Measurements from ENCODE around the gene LRIG1.

LRIG1 gene

DNA sequence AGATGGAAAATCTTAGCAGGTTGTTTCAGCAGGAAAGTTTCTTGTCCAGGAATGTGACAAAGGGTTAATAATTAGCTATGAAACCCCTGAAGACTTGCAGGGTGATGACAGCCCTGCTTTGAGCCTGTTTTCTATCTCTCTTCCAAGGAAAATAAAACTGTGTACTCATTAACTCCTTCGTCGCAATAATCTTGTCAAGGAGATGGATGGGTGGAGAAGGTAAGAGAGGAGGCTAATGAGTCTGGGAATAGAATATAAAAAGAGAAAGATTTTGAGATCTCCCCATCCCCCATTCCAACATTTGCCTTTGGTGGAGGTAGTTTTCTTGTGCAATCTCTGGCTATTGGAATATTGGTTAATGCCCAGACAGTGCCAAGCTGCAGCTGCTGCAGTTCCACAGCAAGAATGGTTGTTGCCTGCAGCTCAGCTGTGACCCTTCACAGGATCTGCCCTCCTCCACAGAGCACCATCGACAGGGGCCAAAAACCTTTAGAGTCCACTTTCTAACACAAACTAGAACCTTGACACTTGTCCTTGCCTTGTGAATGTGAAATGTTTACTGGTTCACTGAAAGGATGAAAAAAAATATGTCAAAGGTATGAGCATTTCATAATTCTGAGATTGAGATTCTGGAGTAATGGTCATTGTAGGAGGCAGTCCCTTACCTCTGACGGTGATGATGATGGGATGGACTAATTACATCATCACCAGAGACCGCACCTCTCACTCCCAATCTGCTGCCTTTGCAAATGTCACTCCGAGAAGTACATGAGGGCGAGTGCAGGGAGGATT, 4.2 kb upstream of the LRIG1 start:
- no peak for DNase-seq

DNA sequence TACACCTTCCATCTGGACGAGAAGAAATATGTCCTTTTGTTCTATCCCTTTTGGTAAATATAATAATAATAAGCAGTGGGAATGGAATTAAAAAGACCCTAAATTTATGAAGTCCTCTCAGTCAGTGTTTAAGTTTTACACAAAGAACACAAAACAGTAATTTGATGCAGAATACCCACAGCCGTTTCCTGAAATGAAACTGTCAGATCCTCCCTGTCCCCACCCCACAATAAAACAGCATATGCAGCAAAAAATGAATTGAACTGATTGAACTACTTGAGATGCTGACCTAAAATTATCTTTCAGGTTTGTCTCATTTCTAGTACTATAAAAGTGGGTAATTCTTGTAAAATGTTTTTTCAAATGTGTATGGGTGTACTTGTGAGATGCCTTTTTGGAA, 2.2 kb upstream of the LRIG1 start:
- DNase-seq: no peak

DNA sequence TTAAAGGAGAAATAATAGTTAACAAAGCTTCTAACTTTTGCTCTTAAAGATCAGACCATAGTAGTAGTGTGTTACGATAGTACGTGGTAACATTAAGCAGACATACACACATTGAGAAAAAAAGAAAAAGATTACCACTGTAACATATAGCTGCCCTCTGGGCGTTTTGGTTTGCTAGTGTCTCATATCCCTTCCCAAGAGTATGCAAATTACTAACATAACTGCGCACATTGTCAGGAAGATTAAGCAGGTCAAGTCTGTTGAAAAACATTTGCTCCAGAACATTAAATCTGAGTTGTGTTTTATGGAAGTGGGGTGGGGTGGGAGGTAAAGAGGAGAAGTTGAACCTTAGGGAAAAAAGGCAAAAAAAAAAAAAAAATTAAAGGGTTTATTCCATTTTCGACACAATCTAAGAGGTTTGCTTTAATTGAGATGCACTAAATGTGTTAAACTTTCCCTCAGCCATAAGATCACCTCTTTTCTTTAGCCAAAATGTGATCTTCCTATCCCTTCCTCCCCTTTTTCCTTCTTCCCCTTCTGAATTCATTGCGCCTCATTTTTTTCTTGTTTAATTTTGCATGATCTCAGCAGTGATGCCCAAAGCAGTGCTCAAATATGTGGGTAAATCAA, 1.5 kb upstream of the LRIG1 start:
- no peak for DNase-seq

DNA sequence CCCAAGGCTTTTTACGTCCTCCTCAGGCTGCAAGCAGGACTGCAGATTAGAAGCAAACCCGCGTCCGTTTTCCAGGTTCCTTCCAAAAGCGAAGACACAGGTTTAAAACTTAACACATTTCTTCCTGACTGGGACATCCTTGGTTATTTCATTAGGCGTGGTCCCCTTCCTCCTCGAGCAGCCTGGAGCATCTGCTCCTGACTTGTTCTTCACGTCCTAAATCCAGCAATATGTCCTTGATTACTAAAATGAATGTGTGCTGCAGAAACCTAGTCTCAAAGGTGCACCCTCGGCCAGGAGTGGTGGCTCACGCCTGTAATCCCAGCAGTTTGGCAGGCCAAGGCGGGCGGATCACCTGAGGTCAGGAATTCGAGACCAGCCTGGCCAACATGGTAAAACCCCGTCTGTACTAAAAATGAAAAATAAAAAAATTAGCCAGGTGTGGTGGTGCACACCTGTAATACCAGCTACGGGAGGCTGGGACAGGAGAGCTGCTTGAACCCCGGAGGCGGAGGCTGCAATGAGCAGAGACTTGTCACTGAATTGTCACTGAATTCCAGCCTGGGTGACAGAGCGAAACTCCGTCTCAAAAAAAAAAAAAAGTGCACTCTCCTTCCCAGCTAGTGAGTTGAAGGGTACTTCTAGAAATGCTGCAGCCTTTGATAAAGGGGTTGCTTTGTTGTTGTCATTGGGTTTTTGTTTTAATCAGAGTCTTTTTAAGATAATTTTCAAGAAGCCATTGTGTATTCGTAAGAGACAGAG, 842 bp upstream of the LRIG1 start:
- DNase-seq: no peak

DNA sequence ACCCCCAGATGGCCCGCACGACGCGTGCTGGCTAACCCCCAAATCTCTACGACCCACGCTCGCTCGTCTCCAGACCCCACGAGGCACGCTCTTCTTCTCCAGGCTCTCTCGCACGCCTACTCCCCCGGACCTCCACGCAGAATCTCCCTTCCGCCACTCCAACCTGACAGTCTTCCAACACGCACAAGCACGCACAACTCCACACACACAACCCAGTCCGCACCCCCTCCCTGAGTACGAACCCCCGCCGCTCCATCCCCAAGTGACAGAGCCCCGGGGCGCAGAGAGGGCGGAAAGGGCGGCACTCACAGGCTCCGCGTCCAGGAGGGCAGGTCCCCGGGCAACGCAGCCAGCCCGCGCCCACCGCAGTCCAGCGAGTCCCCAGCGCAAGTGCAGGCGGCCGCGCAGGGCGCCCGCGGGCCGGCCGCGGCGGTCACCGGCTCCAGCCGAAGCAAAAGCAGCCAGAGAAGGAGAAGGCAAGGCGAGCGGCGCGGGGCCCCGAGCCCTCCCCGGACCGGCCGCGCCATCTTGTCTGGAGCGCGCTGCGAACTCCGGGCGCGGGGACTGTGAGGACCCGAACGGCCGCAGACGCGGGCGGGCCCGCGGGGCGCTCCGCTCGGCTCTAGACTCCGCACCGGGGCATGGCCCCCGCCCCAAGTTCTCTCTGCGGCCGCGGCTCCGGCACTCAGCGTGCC, 794 bp downstream of the LRIG1 start:
- DNase-seq: peak; percentile 49

DNA sequence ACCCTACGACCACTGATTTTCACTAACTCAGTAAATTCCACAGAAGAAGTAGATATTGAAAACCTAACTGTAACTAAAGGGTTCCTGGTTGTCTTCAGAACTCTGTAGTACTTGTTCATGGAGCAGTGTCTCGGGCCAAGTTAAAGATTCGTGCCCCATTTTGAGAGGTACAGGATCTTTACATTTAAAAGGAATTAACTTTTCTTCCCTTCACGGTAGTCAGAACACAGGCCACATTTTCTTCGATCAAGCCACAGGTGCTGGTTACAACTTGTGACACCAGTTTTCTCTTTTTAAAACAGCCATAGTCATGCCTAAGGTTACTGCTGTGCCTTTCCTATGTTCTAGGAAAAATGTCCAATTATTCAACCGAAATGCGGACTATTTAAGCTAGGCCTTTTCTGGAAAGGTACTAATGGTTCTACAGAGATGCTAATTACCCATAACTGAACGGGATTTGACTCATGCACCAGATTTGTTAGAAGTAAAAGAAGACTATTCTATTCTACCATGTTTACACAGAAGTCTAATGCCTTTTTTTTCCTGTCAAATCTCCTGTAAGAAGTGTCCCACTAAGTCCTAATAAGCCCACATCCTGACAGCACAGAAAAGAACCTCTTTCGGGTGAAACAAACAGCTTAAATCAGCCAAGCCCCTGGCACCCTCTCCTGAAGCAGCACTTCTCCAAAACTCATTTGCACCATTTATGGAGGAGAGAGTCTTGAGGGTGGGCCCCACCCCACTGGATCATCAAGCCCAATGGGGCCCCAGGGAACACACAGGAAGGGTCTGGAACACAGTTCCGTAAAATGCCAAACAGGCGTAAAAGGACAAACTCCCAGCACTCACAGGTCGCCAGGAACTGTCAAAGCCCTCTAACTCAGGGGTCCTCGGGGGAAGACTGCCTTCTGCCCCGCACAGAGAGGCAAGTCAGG, 1.9 kb downstream of the LRIG1 start:
- no peak for DNase-seq

DNA sequence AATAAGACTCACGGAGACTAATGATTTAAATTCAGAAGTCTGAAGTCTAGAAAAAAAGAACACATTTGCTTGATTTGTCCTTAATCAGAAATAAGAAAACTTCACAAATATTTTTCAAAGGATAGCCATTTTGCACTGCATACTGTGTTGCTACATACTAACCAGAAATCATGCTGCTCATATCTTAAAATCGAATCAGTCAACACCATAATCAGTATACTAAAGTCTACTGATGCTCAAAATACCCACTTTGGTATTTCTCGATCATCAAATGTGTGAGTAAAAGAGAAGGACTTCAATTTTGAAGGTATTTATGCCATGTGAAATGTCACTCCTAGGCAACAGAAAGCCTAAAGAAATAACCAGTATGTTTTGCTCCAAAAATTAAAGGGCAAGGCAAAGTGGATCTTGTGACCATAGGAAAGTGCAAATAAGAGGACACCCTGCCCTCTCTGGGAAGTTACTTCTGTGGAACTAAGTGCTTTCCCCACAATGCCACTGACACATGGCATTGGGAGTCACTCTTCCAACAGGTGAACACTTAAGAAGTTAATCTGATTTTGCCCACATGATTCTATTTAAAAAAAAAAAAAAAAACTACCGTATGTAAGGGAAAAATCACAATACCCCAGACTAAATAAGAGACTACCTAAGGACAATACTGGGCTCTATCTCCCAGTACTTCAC, 2.7 kb downstream of the LRIG1 start:
- no peak for DNase-seq

DNA sequence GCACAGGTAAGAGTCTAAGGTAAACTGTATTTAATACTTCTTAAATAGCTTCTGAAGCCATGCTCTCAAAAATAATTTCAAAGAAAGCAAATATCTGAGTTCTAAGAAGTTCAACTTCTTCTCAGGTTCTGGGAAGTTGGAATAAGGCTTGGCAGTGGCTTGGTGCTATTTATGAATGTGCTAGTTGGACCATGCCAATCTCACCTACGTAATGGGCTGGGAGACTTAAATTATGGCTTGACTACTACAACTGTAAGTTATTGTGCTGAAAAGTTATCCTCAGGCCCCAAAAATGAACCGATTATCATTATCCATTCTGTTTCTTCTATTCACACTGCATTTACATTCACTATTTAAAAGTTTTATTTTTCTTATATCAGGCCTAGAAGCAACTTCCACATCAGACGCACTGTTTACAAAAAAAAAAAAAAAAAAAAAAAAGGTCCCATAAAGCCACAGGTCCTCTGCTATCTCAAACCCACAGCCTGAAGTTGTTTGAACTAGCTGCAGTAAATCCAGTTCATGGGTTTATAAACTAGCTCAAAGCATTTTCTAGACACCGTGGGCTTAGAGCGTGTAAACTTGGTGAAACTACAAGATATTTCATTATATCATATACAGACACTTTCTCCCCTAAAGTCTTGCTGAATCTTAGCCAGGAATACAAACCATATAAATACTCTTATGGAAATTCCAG, 3.4 kb downstream of the LRIG1 start:
- DNase-seq: no peak

DNA sequence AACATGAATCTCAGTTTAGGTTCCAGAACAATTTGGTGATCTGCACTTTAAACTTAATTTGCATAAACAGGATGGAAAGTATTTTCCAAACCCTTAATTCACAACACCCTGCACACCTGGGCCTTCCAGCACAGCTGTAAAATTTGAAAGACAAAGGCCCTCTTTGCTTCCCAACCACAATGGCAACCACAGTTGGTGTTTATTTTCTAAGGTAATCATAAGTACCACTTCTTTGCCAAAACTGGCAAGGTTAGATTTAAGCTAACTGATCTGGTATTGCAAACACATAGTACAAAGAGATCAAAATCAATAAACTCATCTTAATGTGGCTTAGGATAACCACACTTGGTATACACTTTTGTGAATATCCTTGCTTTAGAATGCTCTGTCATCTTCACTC, 4.1 kb downstream of the LRIG1 start:
- no peak for DNase-seq

DNA sequence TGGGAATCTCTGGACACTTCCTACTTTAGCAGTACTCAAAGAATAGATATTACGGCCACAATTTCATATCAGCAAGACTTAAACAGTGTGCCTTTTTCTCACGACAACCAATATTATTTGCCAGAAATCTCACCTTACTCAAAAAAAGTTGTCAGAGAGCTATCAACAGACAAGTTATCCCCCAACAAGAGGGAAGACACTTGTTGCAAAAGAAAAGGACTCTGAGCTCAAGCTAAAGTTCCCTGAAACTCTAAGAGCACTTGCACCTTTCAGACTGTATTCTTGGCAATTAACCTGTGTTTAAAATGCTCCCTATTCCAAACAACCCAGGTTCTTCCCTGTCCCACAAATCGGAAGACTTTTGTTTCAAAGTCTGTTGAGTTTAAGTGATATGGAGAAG, 4.5 kb downstream of the LRIG1 start:
- no peak for DNase-seq

DNA sequence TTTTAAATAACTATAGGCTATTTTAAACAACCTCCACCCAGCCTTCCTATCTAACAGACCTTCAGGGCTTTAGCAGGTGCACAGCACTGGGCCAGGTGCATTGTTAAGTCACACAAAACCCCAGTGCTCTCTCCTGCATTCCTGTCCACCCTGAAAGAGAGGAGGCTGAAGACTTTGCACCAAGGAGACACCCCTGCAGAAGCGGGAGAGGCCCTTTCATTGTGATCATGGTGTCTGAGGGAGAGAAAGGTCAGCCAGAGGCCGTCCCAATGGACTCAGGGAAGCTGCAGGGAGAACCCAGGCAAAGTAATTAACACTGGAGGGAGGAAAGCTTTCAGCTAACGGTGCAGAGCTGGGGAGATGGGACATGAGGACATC, 5.2 kb downstream of the LRIG1 start:
- no peak for DNase-seq

DNA sequence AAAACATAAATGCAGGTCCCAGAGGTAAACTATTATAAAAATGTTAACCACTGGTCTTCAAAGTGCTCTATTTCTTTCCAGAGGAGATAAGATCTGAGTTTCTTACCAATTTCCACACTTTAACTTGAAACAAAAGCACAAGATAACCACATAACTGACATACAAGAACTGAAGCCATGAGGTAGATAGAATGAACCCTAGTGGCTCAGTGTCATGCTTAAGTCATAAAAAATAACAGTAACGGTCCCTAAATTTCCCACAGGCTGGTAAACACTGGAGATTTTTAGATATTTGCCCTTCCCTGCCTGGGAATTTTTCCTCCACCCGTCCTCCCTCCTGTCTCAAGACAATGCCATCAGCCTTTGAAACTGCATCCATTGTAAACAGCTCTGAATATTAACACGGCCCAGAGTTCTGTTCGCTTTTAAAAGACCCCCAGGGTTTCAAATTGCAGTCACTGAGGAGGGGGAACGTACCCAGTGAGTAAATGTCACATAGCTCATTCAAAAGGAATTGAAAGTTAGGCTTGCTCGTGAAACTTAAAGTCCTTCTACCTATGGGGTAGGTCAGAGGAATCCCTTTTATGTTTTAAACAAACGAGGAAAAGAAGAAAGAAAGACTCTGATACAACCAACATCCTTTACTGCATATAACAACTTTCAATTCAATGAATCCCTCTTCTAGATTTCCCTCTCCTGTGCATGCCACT, 5.7 kb downstream of the LRIG1 start:
- DNase-seq: no peak

DNA sequence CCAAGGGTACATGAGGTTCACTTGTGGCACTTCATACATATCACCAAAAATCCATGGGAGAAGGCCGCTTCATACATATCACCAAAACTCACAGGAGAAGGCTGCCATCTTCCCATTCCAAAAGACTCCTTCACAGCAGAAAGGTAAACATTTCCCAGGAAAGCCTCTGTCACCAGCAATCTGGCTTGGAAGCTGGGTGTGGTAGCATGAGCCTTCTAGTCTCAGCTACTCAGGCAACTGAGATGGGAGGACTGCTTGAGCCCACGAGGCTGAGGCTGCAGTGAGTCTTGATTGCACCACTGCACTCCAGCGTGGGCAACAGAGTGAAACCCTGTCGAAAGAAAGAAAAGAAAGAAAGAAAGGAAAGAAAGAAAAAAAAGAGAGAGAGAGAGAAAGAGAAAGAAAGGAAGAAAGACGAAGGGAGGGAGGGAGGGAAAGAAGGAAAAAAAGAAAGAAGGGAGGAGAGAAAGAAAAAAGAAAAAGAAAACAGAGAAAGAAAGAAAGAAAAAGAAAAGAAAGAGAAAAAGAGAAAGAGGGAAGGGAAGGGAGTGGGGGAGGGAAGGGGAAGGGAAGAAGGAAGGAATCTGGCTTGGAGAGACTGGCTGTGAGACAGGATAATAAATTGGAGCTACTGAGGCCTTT, 7.2 kb downstream of the LRIG1 start:
- DNase-seq: no peak

DNA sequence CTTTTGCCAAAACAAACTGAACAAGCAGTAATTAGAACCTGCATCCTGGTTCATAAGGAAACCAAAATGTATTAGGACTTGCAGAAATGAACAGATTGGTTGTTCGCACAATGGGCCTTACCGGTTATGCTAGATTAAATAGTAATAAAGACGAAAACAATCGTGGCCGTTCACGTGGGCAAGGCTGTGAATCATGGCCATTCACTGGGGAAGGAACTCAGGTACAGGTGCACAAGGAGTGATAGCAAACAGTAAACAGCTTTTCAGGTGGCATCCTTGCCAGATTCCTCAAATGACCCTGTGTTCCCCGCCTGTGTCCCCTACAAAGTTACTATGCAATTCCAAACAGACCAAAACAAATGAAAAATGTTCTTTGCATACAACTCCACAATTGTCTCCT, 8.2 kb downstream of the LRIG1 start:
- DNase-seq: peak; percentile 39

DNA sequence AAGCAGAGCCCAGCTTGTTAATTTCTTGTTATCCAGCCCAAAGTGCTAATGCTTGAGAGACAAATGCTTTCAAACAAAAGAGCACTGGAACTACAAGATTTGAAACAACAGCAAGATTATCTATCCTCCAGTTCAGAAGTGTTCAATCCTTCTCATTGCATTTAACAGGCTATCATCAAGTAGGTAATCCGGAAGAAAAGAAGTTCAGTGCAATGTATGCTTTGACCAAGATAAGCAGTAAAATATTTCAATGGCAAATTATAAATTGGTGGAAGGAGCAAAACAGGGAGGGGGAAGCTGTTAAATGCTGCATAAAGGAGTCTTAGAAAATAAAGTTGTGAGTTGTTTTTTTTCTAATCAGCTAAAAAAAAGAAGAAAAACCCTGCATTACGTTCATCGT, 8.8 kb downstream of the LRIG1 start:
- no peak for DNase-seq

DNA sequence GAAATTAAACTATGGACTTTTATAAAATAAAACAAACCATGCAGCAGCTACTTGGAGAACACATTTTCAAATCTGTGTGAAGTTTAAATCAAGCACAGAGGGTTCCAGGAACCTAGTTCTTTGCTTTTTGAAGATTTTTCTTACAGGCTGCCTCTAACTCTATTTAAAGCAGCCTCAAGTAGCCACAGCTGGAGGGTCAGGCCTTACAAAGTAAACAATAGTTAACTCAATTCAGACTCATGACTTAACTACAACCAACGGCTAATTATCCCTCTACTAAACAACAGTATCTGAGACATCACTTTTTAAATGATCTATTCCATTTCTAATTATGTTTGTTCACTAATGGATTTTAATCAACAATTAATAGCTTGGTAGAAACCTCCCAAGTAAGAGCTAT, 9.8 kb downstream of the LRIG1 start:
- DNase-seq: peak; percentile 2

DNA sequence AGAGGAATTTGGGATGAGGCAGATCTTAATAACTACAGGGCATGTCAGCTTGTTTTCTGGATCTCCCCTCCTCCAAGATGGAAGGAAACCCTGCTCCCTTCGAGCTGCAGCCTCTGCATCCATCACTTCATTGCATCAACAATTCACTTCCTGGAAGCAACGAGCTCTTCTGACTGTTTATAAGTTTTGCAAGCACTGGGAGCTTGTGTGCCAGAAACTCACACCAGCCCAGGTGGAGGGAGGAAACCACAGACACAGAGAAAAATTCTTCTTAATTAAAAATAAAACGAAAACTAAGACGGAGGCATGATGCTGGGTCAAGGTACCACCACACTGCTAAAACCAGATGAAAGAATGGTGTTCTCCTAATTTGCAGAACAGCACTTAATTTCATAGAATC, 10.6 kb downstream of the LRIG1 start:
- DNase-seq: no peak

DNA sequence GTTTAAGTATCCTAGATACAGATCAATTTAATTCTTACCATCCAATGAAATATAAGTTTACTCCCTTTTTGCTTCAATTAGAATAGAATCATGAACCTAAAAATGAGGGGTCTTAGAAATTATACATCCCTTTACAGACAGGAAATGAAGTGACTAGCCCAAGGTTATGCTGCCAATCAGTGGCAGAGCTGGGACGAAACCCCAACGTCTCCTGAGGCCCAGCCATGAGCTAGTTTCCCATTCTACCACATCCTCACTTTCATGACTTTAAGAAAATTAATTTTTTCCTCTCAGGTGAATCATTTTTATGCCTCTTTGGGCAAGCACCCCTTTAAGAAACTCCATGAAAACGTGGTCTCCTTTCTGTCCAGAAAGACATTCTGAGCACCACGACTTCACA, 11.2 kb downstream of the LRIG1 start:
- DNase-seq: no peak

DNA sequence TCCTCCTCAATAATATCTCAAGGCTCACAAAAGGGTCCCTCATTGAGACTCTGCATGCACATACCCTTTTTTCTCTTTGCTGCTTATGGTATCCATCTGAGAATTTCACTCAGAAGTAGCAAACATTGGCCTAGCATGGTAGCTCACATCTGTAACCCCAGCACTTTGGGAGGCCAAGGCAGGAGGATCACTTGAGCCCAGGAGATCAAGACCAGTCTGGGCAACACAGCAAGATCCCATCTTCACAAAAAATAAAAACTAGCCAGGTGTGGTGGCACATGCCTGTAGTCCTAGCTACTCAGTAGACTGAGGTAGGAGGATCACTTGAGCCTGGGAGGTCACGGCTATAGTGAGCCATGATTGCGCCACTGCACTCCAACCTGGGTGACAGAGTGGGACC, 11.7 kb downstream of the LRIG1 start:
- DNase-seq: no peak

DNA sequence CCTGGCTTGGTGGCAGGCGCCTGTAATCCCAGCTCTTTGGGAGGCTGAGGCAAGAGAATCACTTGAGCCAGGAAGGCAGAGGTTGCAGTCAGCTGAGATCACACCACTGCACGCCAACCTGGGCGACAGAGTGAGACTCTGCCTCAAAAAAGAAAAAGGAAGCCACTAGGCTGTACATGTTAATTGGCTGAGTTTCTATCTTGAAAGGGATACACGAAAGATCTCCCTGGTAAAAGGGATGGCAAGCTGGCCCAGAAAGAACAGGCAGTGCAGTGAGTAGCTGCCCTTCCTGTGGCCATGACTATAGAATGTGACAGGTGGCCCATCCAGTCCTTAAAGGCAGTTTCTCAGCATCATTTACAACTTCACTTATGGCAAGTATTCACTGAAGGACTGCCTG, 12.3 kb downstream of the LRIG1 start:
- no peak for DNase-seq
